HuH-7.5 (cell line): Measurements from ENCODE around the gene PAFAH1B2.
"Not testable (repeated sequence)": the region's sequence is repeated elsewhere in the genome, so short reads cannot be mapped to it uniquely, and the experiment has no call there.

Experiments used
- DNase-seq: peaks from one replicate; pipeline ENCODE4 v3.0.0; 2011; ENCODE audit warnings: low spot score

The PAFAH1B2 gene

DNA sequence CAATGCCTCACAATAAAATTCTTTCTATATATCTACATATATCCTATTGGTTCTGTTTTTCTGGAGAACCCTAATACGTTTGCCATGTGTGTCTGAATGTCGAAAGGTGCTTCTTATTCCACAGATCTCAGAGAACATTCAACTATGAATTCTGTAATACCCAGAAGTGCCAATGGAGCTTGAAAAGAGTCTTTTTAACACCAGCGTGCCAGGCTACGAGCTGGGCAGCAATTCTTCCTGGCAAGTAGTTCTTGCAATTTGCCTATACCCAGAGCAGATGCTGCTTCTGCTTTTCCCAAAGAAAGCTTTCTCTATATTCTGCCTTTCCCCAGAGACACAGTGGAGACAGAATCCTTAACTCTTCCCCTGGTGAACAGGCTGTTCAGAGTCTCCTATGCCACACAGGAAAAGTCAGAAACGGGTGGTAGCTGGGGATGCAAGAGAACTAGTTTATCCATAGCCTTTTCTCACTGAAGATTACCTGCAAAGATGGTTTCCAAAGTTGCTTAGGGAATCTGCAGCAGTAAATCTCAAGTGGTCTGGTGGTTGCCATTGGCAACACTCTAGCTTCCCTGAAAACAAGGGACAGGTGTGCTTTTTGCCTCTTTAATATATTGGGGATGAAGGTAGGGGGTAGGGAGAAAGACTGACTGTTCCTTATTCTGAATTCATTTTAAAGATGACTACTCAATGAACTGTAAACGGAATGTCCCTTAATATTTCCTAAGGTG, 16.8 kb upstream of the PAFAH1B2 start:
- DNase-seq: no peak

GRCh38 chr11:117128289-117128688, 15.8 kb upstream of the PAFAH1B2 start:
- DNase-seq: no peak

DNA sequence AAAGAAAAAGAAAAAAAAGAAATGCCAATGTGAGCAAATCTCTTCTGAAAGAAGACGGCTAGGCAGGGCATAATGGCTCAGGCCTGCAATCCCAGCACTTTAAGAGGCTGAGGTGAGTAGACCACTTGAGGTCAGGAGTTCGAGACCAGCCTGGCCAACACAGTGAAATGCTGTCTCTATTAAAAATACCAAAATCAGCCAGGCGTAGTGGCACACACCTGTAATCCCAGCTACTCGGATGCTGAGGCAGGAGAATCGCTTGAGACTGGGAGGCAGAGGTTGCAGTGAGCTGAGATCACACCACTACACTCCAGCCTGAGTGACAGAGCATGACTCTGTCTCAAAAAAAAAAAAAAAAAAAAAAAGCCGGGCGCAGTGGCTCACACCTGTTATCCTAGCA, 13.7 kb upstream of the PAFAH1B2 start:
- not testable (repeated sequence) for DNase-seq

DNA sequence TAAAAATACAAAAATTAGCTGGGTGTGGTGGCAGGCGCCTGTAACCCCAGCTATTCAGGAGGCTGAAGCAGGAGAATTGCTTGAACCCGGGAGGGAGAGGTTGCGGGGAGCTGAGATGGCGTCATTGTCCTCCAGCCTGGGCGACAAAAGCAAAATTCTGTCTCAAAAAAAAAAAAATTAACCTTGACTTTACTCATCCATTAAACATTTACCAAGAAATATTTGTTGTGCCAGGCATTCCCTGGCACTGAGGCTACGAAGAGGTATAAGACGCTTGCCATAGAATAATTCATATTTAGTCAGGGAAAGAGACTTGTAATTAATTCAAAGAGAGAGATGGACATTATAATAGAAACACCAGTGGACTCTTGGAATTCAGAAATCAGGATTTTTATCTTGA, 13.2 kb upstream of the PAFAH1B2 start:
- no peak for DNase-seq

DNA sequence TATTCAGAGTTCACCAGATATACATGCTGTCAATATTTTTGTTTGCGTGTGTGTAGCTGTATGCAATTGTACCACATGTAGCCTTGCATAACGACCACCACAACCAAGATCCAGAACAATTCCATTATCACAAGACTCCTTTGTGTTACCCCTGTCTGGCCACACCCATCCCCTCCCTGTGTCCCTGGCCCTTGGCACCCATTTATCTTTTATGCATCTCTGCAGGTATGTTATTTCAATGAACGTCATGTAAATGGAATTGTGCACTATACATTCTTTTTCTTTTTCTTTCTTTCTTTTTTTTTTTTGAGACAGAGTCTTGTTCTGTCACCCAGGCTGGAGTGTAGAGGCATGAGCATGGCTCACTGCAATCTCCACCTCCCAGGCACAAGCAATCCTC, 9.7 kb upstream of the PAFAH1B2 start:
- DNase-seq: no peak

DNA sequence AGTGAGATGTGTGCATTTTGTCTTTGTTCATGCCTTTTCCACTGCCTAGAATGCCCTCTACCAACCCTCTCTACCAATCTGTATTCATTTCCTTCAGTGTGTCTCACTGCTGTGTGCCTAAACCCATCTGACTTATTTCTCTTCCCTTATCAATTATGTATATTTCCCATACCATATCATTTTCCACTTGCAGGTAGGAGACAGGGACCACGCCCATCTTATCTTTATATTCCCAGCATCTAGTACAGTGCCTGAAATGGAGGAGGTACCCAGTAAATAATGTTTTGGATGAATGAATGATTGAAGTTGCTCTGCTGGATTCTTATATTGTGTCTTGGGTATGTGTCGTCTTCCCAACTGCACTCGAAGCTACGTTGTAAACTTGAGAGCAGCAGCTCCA, 9.1 kb upstream of the PAFAH1B2 start:
- not testable (repeated sequence) for DNase-seq

DNA sequence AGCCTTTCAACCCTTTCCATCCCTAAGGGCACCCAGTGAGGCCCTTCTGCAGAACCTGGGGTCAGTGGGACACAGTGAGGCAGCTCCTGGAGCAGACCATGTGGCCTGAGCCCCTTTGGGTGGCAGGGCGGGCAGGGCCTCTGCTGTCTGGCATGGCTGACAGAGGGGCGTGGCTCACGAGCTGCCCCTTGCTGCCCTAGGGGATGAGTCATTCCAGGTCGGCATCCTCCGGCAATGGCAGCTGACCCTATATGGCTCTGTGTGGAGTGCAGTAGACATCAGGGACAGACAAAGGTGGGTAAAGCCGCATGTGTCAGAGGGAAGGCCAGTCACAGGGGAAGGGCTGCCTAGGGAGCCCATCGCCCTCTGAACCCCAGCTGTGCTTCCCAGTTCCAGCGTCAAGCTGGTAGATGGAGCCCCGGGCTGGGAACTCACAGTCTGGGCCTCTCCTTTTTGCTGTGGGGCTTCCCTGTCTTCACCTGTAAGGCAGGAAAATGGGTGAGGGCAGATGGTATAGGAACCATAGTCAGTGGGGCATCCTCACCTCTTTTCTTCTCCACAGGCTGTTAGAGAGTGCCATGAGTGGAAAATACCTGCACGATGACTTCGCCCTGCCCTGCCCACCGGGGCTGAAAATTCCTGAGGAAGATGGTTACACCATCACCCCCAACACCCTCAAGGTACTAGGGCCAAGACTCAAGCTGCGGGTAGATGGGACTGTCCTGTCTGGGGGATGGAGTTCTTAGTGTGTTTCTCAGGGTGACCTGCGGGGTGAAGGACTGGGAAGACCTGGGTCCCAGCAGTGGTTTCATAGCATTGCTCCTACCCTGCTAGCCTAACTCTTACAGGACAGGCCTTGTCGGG, 6.6 kb upstream of the PAFAH1B2 start:
- DNase-seq: not testable (repeated sequence)

DNA sequence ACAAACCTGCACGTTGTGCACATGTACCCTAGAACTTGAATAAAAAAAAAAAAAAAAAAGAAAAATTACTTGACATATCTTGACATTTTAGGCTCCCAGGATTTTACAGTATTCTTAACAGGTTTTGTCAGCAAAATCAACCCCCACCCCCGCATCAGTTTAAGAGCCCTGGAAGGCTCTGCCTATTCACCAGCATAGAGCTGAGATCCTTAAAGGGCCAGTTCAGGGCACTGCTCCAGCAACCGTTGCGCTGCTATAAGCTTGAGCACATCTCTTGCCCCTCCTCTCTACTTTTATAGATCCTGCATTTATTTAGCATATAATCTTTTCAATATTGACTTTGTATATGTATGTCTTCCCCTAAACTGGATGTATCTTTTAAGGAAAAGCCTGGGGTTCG, 697 bp upstream of the PAFAH1B2 start:
- peak; percentile 35 for DNase-seq

GRCh38 chr11:117144477-117145392, 648 bp downstream of the PAFAH1B2 start:
- peak; percentile 49 for DNase-seq

- DNase-seq: no peak
Measured at GRCh38 chr11:117145393-117145761, 1.3 kb downstream of the PAFAH1B2 start.

DNA sequence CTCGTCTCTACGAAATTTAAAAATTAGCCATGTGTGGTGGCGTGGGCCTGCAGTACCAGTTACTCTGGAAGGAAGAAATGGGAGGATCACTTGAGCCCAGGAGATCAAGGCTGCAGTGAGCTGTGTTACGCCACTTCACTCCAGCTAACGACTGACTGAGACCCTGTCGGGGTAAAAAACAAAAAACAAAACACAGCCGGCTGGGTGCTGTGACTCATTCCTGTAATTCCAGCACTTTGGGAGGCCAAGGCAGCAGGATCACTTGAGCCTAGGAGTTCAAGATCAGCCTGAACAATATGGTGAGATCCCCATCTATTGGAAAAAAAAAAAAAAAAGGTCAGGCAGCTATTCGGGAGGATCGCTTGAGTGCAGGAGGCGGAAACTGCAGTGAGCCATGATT, 2.4 kb downstream of the PAFAH1B2 start:
- DNase-seq: no peak

- DNase-seq: no peak
Measured at GRCh38 chr11:117152066-117152465, 8.0 kb downstream of the PAFAH1B2 start.

DNA sequence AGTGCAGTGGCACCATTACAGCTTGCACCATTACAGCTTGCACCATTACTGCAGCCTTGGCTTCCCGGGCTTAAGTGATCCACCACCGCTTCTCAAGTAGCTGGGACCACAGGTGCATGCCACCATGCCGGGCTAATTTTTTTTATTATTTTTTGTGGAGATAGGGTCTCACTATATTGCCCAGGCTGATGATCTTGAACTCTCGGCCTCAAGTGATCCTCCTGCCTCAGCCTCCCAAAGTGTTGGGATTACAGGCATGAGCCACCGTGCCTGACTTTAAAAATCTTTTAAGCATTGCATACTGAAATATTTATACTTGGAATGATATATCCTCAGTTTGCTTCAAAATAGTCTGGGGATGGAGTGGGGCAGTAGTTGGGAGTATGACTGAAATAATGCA, 10.4 kb downstream of the PAFAH1B2 start:
- DNase-seq: no peak

DNA sequence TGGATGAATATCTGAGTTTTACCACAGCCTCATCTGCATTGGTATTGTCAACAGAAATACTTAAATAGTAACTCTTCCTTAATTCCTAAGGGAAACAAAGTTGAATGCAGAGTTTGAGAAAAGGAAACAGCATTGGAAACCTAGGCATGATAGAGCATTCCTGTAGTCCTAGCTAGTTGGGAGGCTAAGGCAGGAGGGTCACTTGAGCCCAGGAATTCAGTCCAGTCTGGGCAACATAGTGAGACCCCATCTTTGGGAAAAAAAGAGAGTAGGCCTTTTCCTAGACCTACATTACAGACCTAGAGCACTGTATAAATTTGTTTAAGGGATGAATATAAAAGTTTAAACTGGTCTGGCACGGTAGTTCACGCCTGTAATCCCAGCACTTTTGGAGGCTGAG, 13.4 kb downstream of the PAFAH1B2 start:
- DNase-seq: no peak

DNA sequence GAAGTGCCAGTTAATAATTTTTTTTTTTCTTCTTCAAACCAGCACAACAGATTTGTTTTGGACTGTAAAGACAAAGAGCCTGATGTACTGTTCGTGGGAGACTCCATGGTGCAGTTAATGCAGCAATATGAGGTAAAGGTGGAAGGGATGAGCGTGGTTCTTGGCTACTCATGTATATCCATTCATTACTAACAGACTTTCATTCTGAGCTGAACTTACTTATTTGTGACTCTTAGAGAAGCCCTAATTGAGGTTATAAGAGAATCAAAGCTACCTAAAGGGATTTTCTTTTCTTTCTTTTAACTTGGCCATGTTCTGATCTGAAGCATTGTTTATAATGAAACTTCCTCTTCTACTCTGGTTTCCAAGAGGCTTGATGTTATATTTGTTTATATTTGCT, 15.8 kb downstream of the PAFAH1B2 start:
- no peak for DNase-seq

- no peak for DNase-seq
Measured at GRCh38 chr11:117160826-117161225, 16.7 kb downstream of the PAFAH1B2 start.

DNA sequence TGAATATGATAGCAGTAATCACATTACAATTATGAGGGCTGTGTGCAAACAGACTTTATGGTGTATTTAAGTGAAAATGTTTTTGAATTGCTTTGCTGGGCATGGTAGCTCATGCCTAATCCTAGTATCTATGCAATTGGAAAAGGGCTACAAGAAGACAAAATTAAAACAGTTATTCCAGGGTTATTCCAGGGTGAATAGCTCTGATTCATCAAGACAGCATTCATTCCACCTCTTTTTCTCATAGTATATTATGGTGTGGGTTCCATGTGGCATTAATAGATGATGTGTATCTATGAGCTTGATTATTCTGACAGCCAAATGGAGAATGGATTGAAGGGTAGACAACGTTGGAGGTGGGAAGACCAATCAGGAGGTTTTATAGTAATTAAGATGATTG, 22.4 kb downstream of the PAFAH1B2 start:
- DNase-seq: no peak

DNA sequence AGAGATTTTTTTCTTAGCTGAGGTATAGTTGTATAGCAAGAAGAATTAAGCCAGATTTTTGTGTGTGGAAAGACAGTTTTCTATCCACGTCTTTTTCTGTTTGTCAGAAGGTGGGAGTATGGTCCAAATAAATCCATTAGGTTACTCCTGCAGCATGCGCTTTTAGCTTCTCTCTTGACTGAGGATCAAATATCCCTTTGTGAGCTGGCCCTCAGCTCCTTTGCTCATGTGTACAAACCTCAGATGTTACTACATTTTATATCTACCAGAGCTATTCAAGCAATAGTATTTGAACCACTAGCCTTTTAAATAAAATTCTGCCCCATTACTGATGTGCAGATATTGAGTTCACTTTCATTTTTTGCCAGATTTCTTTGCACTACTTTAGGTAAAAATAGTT, 25.6 kb downstream of the PAFAH1B2 start:
- no peak for DNase-seq

DNA sequence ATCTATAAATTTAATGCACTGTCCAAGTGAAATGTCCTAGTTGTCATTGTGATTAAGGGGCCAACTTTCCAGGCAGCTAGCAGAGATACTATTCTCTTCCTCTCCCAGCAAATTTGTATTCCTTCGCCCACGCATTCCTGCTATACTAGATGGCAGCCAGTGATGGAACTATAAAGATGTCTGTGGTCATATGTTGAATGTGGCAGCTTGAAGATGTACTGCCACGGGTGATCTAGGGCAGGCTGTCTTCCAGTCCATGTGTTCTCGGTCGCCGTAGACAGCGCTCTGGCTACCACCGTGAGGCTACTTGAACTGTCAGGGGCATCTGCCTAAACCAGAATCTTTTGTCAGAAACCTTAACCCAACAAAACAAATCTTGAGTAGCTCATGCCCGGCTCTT, 26.1 kb downstream of the PAFAH1B2 start:
- no peak for DNase-seq

- no peak for DNase-seq
Measured at GRCh38 chr11:117171007-117171403, 26.9 kb downstream of the PAFAH1B2 start.

GRCh38 chr11:117171404-117172061, 27.4 kb downstream of the PAFAH1B2 start:
- DNase-seq: no peak
